Effector memory CD4-positive, alpha-beta T cell (primary cell): Measurements from ENCODE around the gene TMEM235.

Source experiments
- DNase-seq, 3 donors: peaks; one replicate each; pipeline ENCODE4 v3.0.0-alpha.2; 2020
- H3K27ac ChIP-seq: 2 replicates; pipeline ENCODE4 v1.7.0; 2013; ENCODE audit warnings: mild to moderate bottlenecking, low read length, moderate library complexity; ENCODE audit not compliant: insufficient read depth, poor library complexity, severe bottlenecking
- H3K27me3 ChIP-seq: replicated peaks from 2 replicates; pipeline ENCODE4 v1.7.0; 2013; ENCODE audit warnings: mild to moderate bottlenecking, low read length; ENCODE audit not compliant: insufficient read depth, control insufficient read depth, poor library complexity, severe bottlenecking
- H3K36me3 ChIP-seq: 2 replicates; pipeline ENCODE4 v1.7.0; 2013; ENCODE audit warnings: mild to moderate bottlenecking, low read length, moderate library complexity; ENCODE audit not compliant: control insufficient read depth, insufficient read depth
- H3K4me1 ChIP-seq: 2 replicates; pipeline ENCODE4 v1.7.0; 2013; ENCODE audit warnings: low read length, mild to moderate bottlenecking; ENCODE audit not compliant: control insufficient read depth, insufficient read depth, poor library complexity, severe bottlenecking
- H3K4me3 ChIP-seq: 2 replicates; pipeline ENCODE4 v1.7.0; 2013; ENCODE audit warnings: low read length, low read depth, mild to moderate bottlenecking; ENCODE audit not compliant: insufficient read depth, poor library complexity, severe bottlenecking
- H3K9me3 ChIP-seq: 2 replicates; pipeline ENCODE4 v1.7.0; 2013; ENCODE audit warnings: mild to moderate bottlenecking, low read length, moderate library complexity; ENCODE audit not compliant: control insufficient read depth

The TMEM235 gene

GRCh38 chr17:78273813-78274212 is 42.4 kb downstream of the TMEM235 start:
- Histone ChIP-seq H3K4me3 (no peak overlapping the region), H3K4me1 (peaks cover 9% of the 10 kb centered on the region), H3K36me3 (no peaks in the 10 kb centered on the region), H3K9me3 (no peaks in the 10 kb centered on the region), H3K27ac (no peak overlapping the region), H3K27me3 (no peaks in the 10 kb centered on the region)
- DNase-seq: no peak

- peaks cover 9% of the 10 kb centered on the region for H3K4me1 ChIP-seq
- no peak overlapping the region for H3K27ac ChIP-seq
- no peak for DNase-seq
- H3K36me3 ChIP-seq: no peaks in the 10 kb centered on the region
- no peaks in the 10 kb centered on the region for H3K27me3 ChIP-seq
- no peak overlapping the region for H3K4me3 ChIP-seq
- H3K9me3 ChIP-seq: no peaks in the 10 kb centered on the region
Measured at GRCh38 chr17:78275355-78275754, 43.9 kb downstream of the TMEM235 start.

GRCh38 chr17:78276098-78276887 is 44.9 kb downstream of the TMEM235 start:
- Histone ChIP-seq H3K36me3 (no peaks in the 10 kb centered on the region), H3K4me3 (no peak overlapping the region), H3K27me3 (no peaks in the 10 kb centered on the region), H3K27ac (no peak overlapping the region), H3K4me1 (peaks cover 9% of the 10 kb centered on the region), H3K9me3 (no peaks in the 10 kb centered on the region)
- DNase-seq: no peak

- H3K9me3 ChIP-seq: no peaks in the 10 kb centered on the region
- H3K4me1 ChIP-seq: no peaks in the 10 kb centered on the region
- no peak overlapping the region for H3K4me3 ChIP-seq
- no peak overlapping the region for H3K27ac ChIP-seq
- DNase-seq: no peak
- H3K36me3 ChIP-seq: no peaks in the 10 kb centered on the region
- no peaks in the 10 kb centered on the region for H3K27me3 ChIP-seq
Measured at GRCh38 chr17:78278139-78278741, 46.8 kb downstream of the TMEM235 start.

- H3K4me3 ChIP-seq: no peak overlapping the region
- H3K27ac ChIP-seq: no peak overlapping the region
- no peaks in the 10 kb centered on the region for H3K27me3 ChIP-seq
- DNase-seq: no peak
- H3K36me3 ChIP-seq: no peaks in the 10 kb centered on the region
- H3K9me3 ChIP-seq: no peaks in the 10 kb centered on the region
- no peaks in the 10 kb centered on the region for H3K4me1 ChIP-seq
Measured at GRCh38 chr17:78279360-78279990, 48.0 kb downstream of the TMEM235 start.

GRCh38 chr17:78281249-78281845 is 49.9 kb downstream of the TMEM235 start:
- no peak for DNase-seq
- no peak overlapping the region for H3K27ac ChIP-seq
- H3K4me1 ChIP-seq: no peaks in the 10 kb centered on the region
- no peaks in the 10 kb centered on the region for H3K27me3 ChIP-seq
- no peaks in the 10 kb centered on the region for H3K36me3 ChIP-seq
- H3K9me3 ChIP-seq: no peaks in the 10 kb centered on the region
- no peak overlapping the region for H3K4me3 ChIP-seq

- H3K4me3 ChIP-seq: no peak overlapping the region
- H3K27ac ChIP-seq: no peak overlapping the region
- no peaks in the 10 kb centered on the region for H3K9me3 ChIP-seq
- no peaks in the 10 kb centered on the region for H3K4me1 ChIP-seq
- DNase-seq: no peak
- H3K36me3 ChIP-seq: no peaks in the 10 kb centered on the region
- no peaks in the 10 kb centered on the region for H3K27me3 ChIP-seq
Measured at GRCh38 chr17:78284146-78284545, 52.7 kb downstream of the TMEM235 start.

GRCh38 chr17:78289004-78289403 is 57.6 kb downstream of the TMEM235 start:
- Histone ChIP-seq H3K36me3 (no peaks in the 10 kb centered on the region), H3K4me3 (no peak overlapping the region), H3K4me1 (peaks cover 9% of the 10 kb centered on the region), H3K27me3 (no peaks in the 10 kb centered on the region), H3K9me3 (no peaks in the 10 kb centered on the region), H3K27ac (no peak overlapping the region)
- DNase-seq: no peak

GRCh38 chr17:78289802-78290363 is 58.5 kb downstream of the TMEM235 start:
- Histone ChIP-seq H3K27me3 (no peaks in the 10 kb centered on the region), H3K36me3 (no peaks in the 10 kb centered on the region), H3K9me3 (no peaks in the 10 kb centered on the region), H3K4me3 (no peak overlapping the region), H3K4me1 (peaks cover 9% of the 10 kb centered on the region), H3K27ac (no peak overlapping the region)
- DNase-seq: peak; percentile 40 to 57 (median 46)
